PC-9 (cell line): ENCODE results near the gene TTBK1.

Source experiments
- EZH2 ChIP-seq: fragments of 200-600 bp; sonication (generic); IDR thresholded peaks from 2 replicates; pipeline ENCODE4 v1.8.0; 2017; ENCODE audit warnings: antibody characterized with exemption, low read depth
- TF ChIP-seq, protein P1 (sequence below): fragments of 200-600 bp; sonication (generic); conservative IDR thresholded peaks from 2 replicates; pipeline ENCODE4 v1.6.1; 2017; ENCODE audit warnings: mixed run types, antibody characterized with exemption, mild to moderate bottlenecking, moderate library complexity

DNA sequence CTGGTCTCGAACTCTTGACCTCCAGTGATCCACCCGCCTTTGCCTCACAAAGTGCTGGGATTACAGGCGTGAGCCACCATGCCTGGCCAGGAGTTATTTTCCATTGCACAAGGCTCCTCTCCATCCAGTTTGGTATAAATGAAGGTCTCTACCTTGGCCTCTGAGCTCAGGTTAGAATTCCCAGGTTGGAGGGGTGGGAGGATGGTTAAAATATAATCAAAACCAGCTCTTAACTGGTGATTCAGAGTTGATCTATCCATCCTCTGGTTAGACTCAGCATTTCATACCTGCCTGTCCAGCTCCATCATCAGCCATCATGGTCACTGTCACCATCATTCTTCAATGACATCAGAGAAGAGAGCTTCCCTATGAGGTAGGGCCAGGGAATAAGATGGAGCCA lies 52.2 kb downstream of the TTBK1 start:
- TF ChIP-seq, protein P1, sequence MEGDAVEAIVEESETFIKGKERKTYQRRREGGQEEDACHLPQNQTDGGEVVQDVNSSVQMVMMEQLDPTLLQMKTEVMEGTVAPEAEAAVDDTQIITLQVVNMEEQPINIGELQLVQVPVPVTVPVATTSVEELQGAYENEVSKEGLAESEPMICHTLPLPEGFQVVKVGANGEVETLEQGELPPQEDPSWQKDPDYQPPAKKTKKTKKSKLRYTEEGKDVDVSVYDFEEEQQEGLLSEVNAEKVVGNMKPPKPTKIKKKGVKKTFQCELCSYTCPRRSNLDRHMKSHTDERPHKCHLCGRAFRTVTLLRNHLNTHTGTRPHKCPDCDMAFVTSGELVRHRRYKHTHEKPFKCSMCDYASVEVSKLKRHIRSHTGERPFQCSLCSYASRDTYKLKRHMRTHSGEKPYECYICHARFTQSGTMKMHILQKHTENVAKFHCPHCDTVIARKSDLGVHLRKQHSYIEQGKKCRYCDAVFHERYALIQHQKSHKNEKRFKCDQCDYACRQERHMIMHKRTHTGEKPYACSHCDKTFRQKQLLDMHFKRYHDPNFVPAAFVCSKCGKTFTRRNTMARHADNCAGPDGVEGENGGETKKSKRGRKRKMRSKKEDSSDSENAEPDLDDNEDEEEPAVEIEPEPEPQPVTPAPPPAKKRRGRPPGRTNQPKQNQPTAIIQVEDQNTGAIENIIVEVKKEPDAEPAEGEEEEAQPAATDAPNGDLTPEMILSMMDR, result no peak
- TF ChIP-seq EZH2, result no peak
